Glutamatergic neuron (in vitro differentiated cells): ENCODE results near the gene SPOCK1. TPM values are rescaled to one million over a fixed set of nuclear protein-coding genes. Genes with fewer than 3 reads are reported as not detected.

Source experiments
- DNase-seq: peaks from one replicate; pipeline ENCODE4 v3.0.0; 2022
- H3K27ac Mint-ChIP-seq: one replicate; pipeline ENCODE4 v1.8.0; 2020; ENCODE audit warnings: mild to moderate bottlenecking, mixed read lengths, inconsistent platforms; ENCODE audit not compliant: unreplicated experiment
- H3K27me3 Mint-ChIP-seq: one replicate; pipeline ENCODE4 v1.8.0; 2020; ENCODE audit warnings: mild to moderate bottlenecking, moderate library complexity, mixed read lengths, inconsistent platforms; ENCODE audit not compliant: unreplicated experiment
- H3K36me3 Mint-ChIP-seq: one replicate; pipeline ENCODE4 v1.8.0; 2020; ENCODE audit warnings: mild to moderate bottlenecking, mixed read lengths, inconsistent platforms; ENCODE audit not compliant: unreplicated experiment
- H3K4me1 Mint-ChIP-seq: one replicate; pipeline ENCODE4 v1.8.0; 2020; ENCODE audit warnings: mild to moderate bottlenecking, low read depth, mixed read lengths, inconsistent platforms; ENCODE audit not compliant: unreplicated experiment
- H3K4me3 Mint-ChIP-seq: one replicate; pipeline ENCODE4 v1.8.0; 2020; ENCODE audit warnings: mild to moderate bottlenecking, mixed read lengths, inconsistent platforms; ENCODE audit not compliant: unreplicated experiment
- H3K9me3 Mint-ChIP-seq: one replicate; pipeline ENCODE4 v1.8.0; 2020; ENCODE audit warnings: mild to moderate bottlenecking, moderate library complexity, mixed read lengths, inconsistent platforms; ENCODE audit not compliant: unreplicated experiment
- CTCF ChIP-seq: fragments of 200-600 bp; sonication (generic); IDR thresholded peaks from one replicate; pipeline ENCODE4 v1.5.0; 2021; ENCODE audit not compliant: partially characterized antibody, unreplicated experiment
- total RNA-seq: library from RNA; stranded (reverse); fragmentation: NEBNext Ultra II Directional; extraction: Animal tissue kit (Norgen Biotek cat#: 25700); gene quantifications from one replicate; pipeline ENCODE4 v1.2.1, GENCODE V29; 2021; ENCODE audit not compliant: unreplicated experiment

Gene SPOCK1
- total RNA-seq, 1 donor from 2014 or later, result 25.4 TPM

GRCh38 chr5:137281201-137281600 lies 217.9 kb downstream of the SPOCK1 start:
- Mint-ChIP-seq H3K27me3 (no peaks in the 10 kb centered on the region), H3K4me1 (no peaks in the 10 kb centered on the region), H3K9me3 (no peaks in the 10 kb centered on the region), H3K27ac (no peak overlapping the region), H3K36me3 (no peaks in the 10 kb centered on the region), H3K4me3 (no peak overlapping the region)
- TF ChIP-seq CTCF, result no peak
- no peak for DNase-seq

GRCh38 chr5:137280656-137281055 lies 218.5 kb downstream of the SPOCK1 start:
- Mint-ChIP-seq H3K27ac (no peak overlapping the region), H3K4me3 (no peak overlapping the region), H3K4me1 (no peaks in the 10 kb centered on the region), H3K9me3 (no peaks in the 10 kb centered on the region), H3K36me3 (no peaks in the 10 kb centered on the region), H3K27me3 (no peaks in the 10 kb centered on the region)
- no peak for TF ChIP-seq CTCF
- DNase-seq, result no peak

- H3K27me3 Mint-ChIP-seq, result no peaks in the 10 kb centered on the region
- no peak for DNase-seq
- H3K4me3 Mint-ChIP-seq, result no peak overlapping the region
- no peaks in the 10 kb centered on the region for H3K4me1 Mint-ChIP-seq
- H3K36me3 Mint-ChIP-seq, result no peaks in the 10 kb centered on the region
- TF ChIP-seq CTCF, result no peak
- H3K27ac Mint-ChIP-seq, result no peak overlapping the region
- no peaks in the 10 kb centered on the region for H3K9me3 Mint-ChIP-seq
These were observed 219.4 kb downstream of the SPOCK1 start for GRCh38 chr5:137279521-137280231.

DNA sequence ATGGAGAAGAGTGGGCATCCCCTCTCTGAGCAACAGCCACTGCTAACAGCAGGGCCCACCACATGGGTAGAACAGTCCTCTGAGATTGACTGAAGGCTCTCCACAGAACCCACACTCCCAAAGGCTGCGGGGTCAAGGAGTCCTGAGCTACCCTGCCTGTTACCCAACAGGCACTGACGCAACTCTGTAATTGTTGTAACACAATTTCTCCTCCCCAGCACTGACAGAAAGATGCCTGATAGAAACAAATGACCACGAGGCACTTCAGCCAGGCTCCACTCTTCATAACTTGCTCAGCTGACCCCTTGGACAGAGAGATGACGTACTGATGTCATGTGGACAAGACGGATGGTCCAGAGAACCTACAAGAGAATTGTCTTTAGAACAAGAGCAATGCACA lies 220.7 kb downstream of the SPOCK1 start:
- Mint-ChIP-seq H3K4me3 (no peak overlapping the region), H3K36me3 (no peaks in the 10 kb centered on the region), H3K27ac (no peak overlapping the region), H3K9me3 (no peaks in the 10 kb centered on the region), H3K4me1 (no peaks in the 10 kb centered on the region), H3K27me3 (no peaks in the 10 kb centered on the region)
- TF ChIP-seq CTCF, result no peak
- DNase-seq, result no peak

DNA sequence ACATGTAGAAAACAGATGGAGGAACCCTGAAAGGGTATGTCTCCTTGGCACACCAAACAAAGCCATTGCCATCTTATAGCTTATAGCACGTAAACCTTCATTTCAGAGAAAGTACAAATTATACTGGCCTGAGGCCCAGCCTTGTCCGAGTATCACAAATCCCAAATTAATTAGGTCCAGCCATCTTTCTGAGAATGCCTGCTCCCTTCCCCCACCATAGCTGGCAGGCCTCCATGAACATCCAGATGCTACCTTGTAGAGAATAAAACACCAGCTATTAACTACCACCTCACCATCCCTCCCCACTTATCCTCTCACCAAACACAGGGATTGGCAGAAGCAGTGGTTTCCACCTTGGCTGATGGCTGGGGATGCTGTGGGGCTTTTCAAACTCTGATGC lies 224.0 kb downstream of the SPOCK1 start:
- TF ChIP-seq CTCF, result no peak
- H3K36me3 Mint-ChIP-seq, result no peaks in the 10 kb centered on the region
- H3K9me3 Mint-ChIP-seq, result no peaks in the 10 kb centered on the region
- H3K4me1 Mint-ChIP-seq, result peaks cover 6% of the 10 kb centered on the region
- H3K4me3 Mint-ChIP-seq, result no peak overlapping the region
- no peak for DNase-seq
- no peak overlapping the region for H3K27ac Mint-ChIP-seq
- H3K27me3 Mint-ChIP-seq, result no peaks in the 10 kb centered on the region
